ENCODE data around the gene FAHD2A. TPM values are rescaled to one million over a fixed set of nuclear protein-coding genes. Genes with fewer than 3 reads are reported as not detected.
"Not testable (repeated sequence)": the region's sequence is repeated elsewhere in the genome, so short reads cannot be mapped to it uniquely, and the experiment has no call there.

FAHD2A gene
- polyA plus RNA-seq, 1 donor from 2014 or later, result 11.9 TPM

GRCh38 chr2:95372216-95372829, 30.2 kb upstream of the FAHD2A start:
- Mint-ChIP-seq H3K27me3 (peaks cover 21% of the 10 kb centered on the region), H3K36me3 (peaks cover 1% of the 10 kb centered on the region), H3K27ac (no peak overlapping the region), H3K4me3 (no peak overlapping the region), H3K9me3 (peaks cover 0 to 5% (median 5%) of the 10 kb centered on the region in 3 donors), H3K4me1 (peaks cover 0 to 3% (median 0%) of the 10 kb centered on the region in 3 donors)

GRCh38 chr2:95372845-95373244, 29.7 kb upstream of the FAHD2A start:
- peaks cover 0 to 3% (median 0%) of the 10 kb centered on the region in 3 donors for H3K4me1 Mint-ChIP-seq
- no peak overlapping the region for H3K27ac Mint-ChIP-seq
- no peaks in the 10 kb centered on the region for H3K36me3 Mint-ChIP-seq
- H3K27me3 Mint-ChIP-seq, result peaks cover 21% of the 10 kb centered on the region
- peaks cover 0 to 5% (median 5%) of the 10 kb centered on the region in 3 donors for H3K9me3 Mint-ChIP-seq
- H3K4me3 Mint-ChIP-seq, result no peak overlapping the region

- H3K4me1 Mint-ChIP-seq, result peaks cover 0 to 3% (median 0%) of the 10 kb centered on the region in 3 donors
- no peak overlapping the region for H3K4me3 Mint-ChIP-seq
- no peak overlapping the region for H3K27ac Mint-ChIP-seq
- H3K36me3 Mint-ChIP-seq, result no peaks in the 10 kb centered on the region
- H3K9me3 Mint-ChIP-seq, result peaks cover 0 to 5% (median 5%) of the 10 kb centered on the region in 3 donors
- H3K27me3 Mint-ChIP-seq, result peaks cover 17% of the 10 kb centered on the region
These were observed 28.5 kb upstream of the FAHD2A start for GRCh38 chr2:95374029-95374428.

GRCh38 chr2:95374451-95374920, 28.0 kb upstream of the FAHD2A start:
- Mint-ChIP-seq H3K27ac (no peak overlapping the region), H3K9me3 (peaks cover 0 to 5% (median 5%) of the 10 kb centered on the region in 3 donors), H3K4me3 (no peak overlapping the region), H3K27me3 (peaks cover 17% of the 10 kb centered on the region), H3K36me3 (no peaks in the 10 kb centered on the region), H3K4me1 (peaks cover 0 to 3% (median 0%) of the 10 kb centered on the region in 3 donors)

GRCh38 chr2:95374921-95375471, 27.5 kb upstream of the FAHD2A start:
- peaks cover 0 to 5% (median 5%) of the 10 kb centered on the region in 3 donors for H3K9me3 Mint-ChIP-seq
- H3K27me3 Mint-ChIP-seq, result peaks cover 17% of the 10 kb centered on the region
- H3K27ac Mint-ChIP-seq, result no peak overlapping the region
- H3K4me3 Mint-ChIP-seq, result peak overlapping the region in 1 of 4 donors; percentile 60
- peaks cover 0 to 7% (median 0%) of the 10 kb centered on the region in 3 donors for H3K4me1 Mint-ChIP-seq
- H3K36me3 Mint-ChIP-seq, result no peaks in the 10 kb centered on the region

GRCh38 chr2:95375532-95376150, 26.9 kb upstream of the FAHD2A start:
- Mint-ChIP-seq H3K27ac (no peak overlapping the region), H3K27me3 (peaks cover 18% of the 10 kb centered on the region), H3K36me3 (no peaks in the 10 kb centered on the region), H3K4me1 (peaks cover 0 to 7% (median 0%) of the 10 kb centered on the region in 3 donors), H3K9me3 (peaks cover 0 to 5% (median 5%) of the 10 kb centered on the region in 3 donors), H3K4me3 (peak overlapping the region in 2 of 4 donors; percentile 35 to 60)

- peaks cover 19% of the 10 kb centered on the region for H3K27me3 Mint-ChIP-seq
- no peak overlapping the region for H3K4me3 Mint-ChIP-seq
- H3K27ac Mint-ChIP-seq, result no peak overlapping the region
These were observed 25.9 kb upstream of the FAHD2A start for GRCh38 chr2:95376311-95377215.

GRCh38 chr2:95377216-95378123, 25.0 kb upstream of the FAHD2A start:
- H3K4me3 Mint-ChIP-seq, result no peak overlapping the region
- peaks cover 0 to 2% (median 0%) of the 10 kb centered on the region in 3 donors for H3K9me3 Mint-ChIP-seq
- H3K36me3 Mint-ChIP-seq, result no peaks in the 10 kb centered on the region

More at GRCh38 chr2:95376311-95377215, 25.9 kb upstream of the FAHD2A start:
- H3K9me3 Mint-ChIP-seq, result peaks cover 0 to 5% (median 0%) of the 10 kb centered on the region in 3 donors
- peaks cover 0 to 6% (median 0%) of the 10 kb centered on the region in 3 donors for H3K4me1 Mint-ChIP-seq
- H3K36me3 Mint-ChIP-seq, result no peaks in the 10 kb centered on the region

GRCh38 chr2:95378281-95378680, 24.2 kb upstream of the FAHD2A start:
- not testable (repeated sequence) for H3K36me3 Mint-ChIP-seq
- H3K27me3 Mint-ChIP-seq, result peaks cover 15% of the 10 kb centered on the region

More at GRCh38 chr2:95377216-95378123, 25.0 kb upstream of the FAHD2A start:
- Mint-ChIP-seq H3K27ac (peak overlapping the region in 1 of 3 donors; percentile 35), H3K27me3 (peaks cover 19% of the 10 kb centered on the region), H3K4me1 (peaks cover 0 to 6% (median 0%) of the 10 kb centered on the region in 3 donors)

GRCh38 chr2:95379371-95379831, 23.1 kb upstream of the FAHD2A start:
- peaks cover 0 to 6% (median 0%) of the 10 kb centered on the region in 3 donors for H3K4me1 Mint-ChIP-seq
- H3K4me3 Mint-ChIP-seq, result no peak overlapping the region
- H3K27ac Mint-ChIP-seq, result no peak overlapping the region
- H3K9me3 Mint-ChIP-seq, result no peaks in the 10 kb centered on the region
- H3K27me3 Mint-ChIP-seq, result peaks cover 17% of the 10 kb centered on the region
- H3K36me3 Mint-ChIP-seq, result no peaks in the 10 kb centered on the region

More at GRCh38 chr2:95378281-95378680, 24.2 kb upstream of the FAHD2A start:
- H3K4me3 Mint-ChIP-seq, H3K9me3 Mint-ChIP-seq, H3K4me1 Mint-ChIP-seq, H3K27ac Mint-ChIP-seq: not testable (repeated sequence)

GRCh38 chr2:95380280-95380679, 22.2 kb upstream of the FAHD2A start:
- Mint-ChIP-seq H3K9me3 (no peaks in the 10 kb centered on the region), H3K27ac (no peak overlapping the region), H3K36me3 (no peaks in the 10 kb centered on the region), H3K27me3 (peaks cover 13% of the 10 kb centered on the region), H3K4me3 (no peak overlapping the region), H3K4me1 (peaks cover 0 to 6% (median 0%) of the 10 kb centered on the region in 3 donors)

GRCh38 chr2:95380731-95381130, 21.8 kb upstream of the FAHD2A start:
- Mint-ChIP-seq H3K27ac (no peak overlapping the region), H3K36me3 (no peaks in the 10 kb centered on the region), H3K4me1 (peaks cover 0 to 6% (median 0%) of the 10 kb centered on the region in 3 donors), H3K4me3 (no peak overlapping the region), H3K9me3 (no peaks in the 10 kb centered on the region), H3K27me3 (peaks cover 12% of the 10 kb centered on the region)
